Spleen (tissue), 7 donors: ENCODE results near the gene GRIK5.

Experiments used
- CTCF ChIP-seq, 11 experiments: fragments of 200-600 bp in 7 of 11; fragments of 450-650 bp in 4 of 11; sonication (generic) in 4 of 11; IDR thresholded peaks in 8 of 11; conservative IDR thresholded peaks in 3 of 11; 1 replicate in 7 of 11; 2 replicates in 4 of 11; pipeline versions ENCODE4 v1.4.0 to v1.8.0; 2016 to 2021; ENCODE audit warnings: antibody characterized with exemption in 11 of 11, inconsistent platforms in 4 of 11, mild to moderate bottlenecking in 1 of 11
- POLR2A ChIP-seq, 3 donors: fragments of 450-650 bp; IDR thresholded peaks; one replicate each; pipeline ENCODE4 v1.5.1; 2017; ENCODE audit warnings: antibody characterized with exemption in 3 of 3, mild to moderate bottlenecking in 1 of 3
- donor health status: DM: no; HTN: no; CAD: no; lungs with moderate emphysema.
- donor health status: DM: no; HTN: no; CAD: no.
- donor health status: DM: no; HTN: no; CAD: no.

- TF ChIP-seq CTCF (IDR thresholded peaks at IDR 0.05 in 8 of 11, conservative IDR thresholded peaks at IDR 0.05 in 3 of 11) (no peak), POLR2A (IDR thresholded peaks at IDR 0.05) (no peak)
Observed at GRCh38 chr19:42111384-42111783, 41.4 kb upstream of the GRIK5 start.
